Hepatocyte (in vitro differentiated cells): ENCODE results near the gene AMPH. TPM values are rescaled to one million over a fixed set of nuclear protein-coding genes. Genes with fewer than 3 reads are reported as not detected.
A peak's percentile ranks its signal among the peaks of the same experiment; 100 is the strongest.

Source experiments
- DNase-seq: peaks from one replicate; pipeline ENCODE4 v3.0.0-alpha.2; 2016; ENCODE audit warnings: low spot score
- H2AFZ ChIP-seq: fragments of 200-600 bp; sonication (generic); 2 replicates; pipeline ENCODE4 v1.6.0; 2016; ENCODE audit warnings: antibody characterized with exemption, mild to moderate bottlenecking
- H3K27ac ChIP-seq: fragments of 200-600 bp; sonication (generic); 2 replicates; pipeline ENCODE4 v1.5.1; 2016; ENCODE audit warnings: mild to moderate bottlenecking
- H3K27me3 ChIP-seq: fragments of 200-600 bp; sonication (generic); 2 replicates; pipeline ENCODE4 v1.6.1; 2016
- H3K36me3 ChIP-seq: fragments of 200-600 bp; sonication (generic); replicated peaks from 2 replicates; pipeline ENCODE4 v1.5.1; 2016; ENCODE audit warnings: low read depth; ENCODE audit not compliant: insufficient read depth
- H3K4me1 ChIP-seq: fragments of 200-600 bp; sonication (generic); 2 replicates; pipeline ENCODE4 v1.5.1; 2016; ENCODE audit warnings: mild to moderate bottlenecking, moderate library complexity; ENCODE audit not compliant: insufficient read depth
- H3K4me2 ChIP-seq: fragments of 200-600 bp; sonication (generic); 2 replicates; pipeline ENCODE4 v1.6.0; 2016
- H3K4me3 ChIP-seq: fragments of 200-600 bp; sonication (generic); 2 replicates; pipeline ENCODE4 v1.5.1; 2016; ENCODE audit warnings: mild to moderate bottlenecking
- H3K79me2 ChIP-seq: fragments of 200-600 bp; sonication (generic); 2 replicates; pipeline ENCODE4 v1.6.0; 2017; ENCODE audit warnings: mild to moderate bottlenecking
- H3K9me2 ChIP-seq: fragments of 200-600 bp; sonication (generic); replicated peaks from 2 replicates; pipeline ENCODE4 v1.6.0; 2017; ENCODE audit warnings: mild to moderate bottlenecking; ENCODE audit not compliant: insufficient read depth
- H3K9me3 ChIP-seq: fragments of 200-600 bp; sonication (generic); 2 replicates; pipeline ENCODE4 v1.5.1; 2016; ENCODE audit warnings: low read depth, mild to moderate bottlenecking
- H4K20me1 ChIP-seq: fragments of 200-600 bp; sonication (generic); 2 replicates; pipeline ENCODE4 v1.6.0; 2016; ENCODE audit warnings: mild to moderate bottlenecking; ENCODE audit not compliant: insufficient read depth, poor library complexity, severe bottlenecking
- CTCF ChIP-seq: fragments of 200-600 bp; sonication (generic); IDR thresholded peaks from 2 replicates; pipeline ENCODE4 v1.5.1; 2016; ENCODE audit warnings: antibody characterized with exemption, mild to moderate bottlenecking; ENCODE audit not compliant: poor library complexity
- EZH2 ChIP-seq: fragments of 200-600 bp; sonication (generic); IDR thresholded peaks from 2 replicates; pipeline ENCODE4 v1.6.1; 2016; ENCODE audit warnings: antibody characterized with exemption, mild to moderate bottlenecking, borderline replicate concordance
- EZH2phosphoT487 ChIP-seq: fragments of 200-600 bp; sonication (generic); IDR thresholded peaks from one replicate; pipeline ENCODE4 v1.6.1; 2018; ENCODE audit warnings: antibody characterized with exemption, mild to moderate bottlenecking, low read depth, moderate library complexity; ENCODE audit not compliant: unreplicated experiment, severe bottlenecking
- WGBS: methylation state at CpG from one replicate; pipeline ENCODE4 v1.1.6; 2016; ENCODE audit warnings: low lambda C conversion rate; ENCODE audit errors: missing lambda C conversion rate; 5-methylcytosine and 5-hydroxymethylcytosine counted together
- polyA plus RNA-seq: library from polyadenylated mRNA; unstranded; fragments of >200 nt; fragmentation: Nextera tagmentation; extraction: Ambion mirVana; gene quantifications from 2 replicates; pipeline ENCODE4 v1.2.1, GENCODE V29; 2016
- total RNA-seq: library from RNA; depleted of rRNA; stranded (reverse); fragments of >200 nt; gene quantifications from 2 replicates; pipeline ENCODE4 v1.2.3, GENCODE V29; 2014

Gene AMPH
- total and polyA plus RNA-seq, 2 experiments from 2014 or later: 2.0 to 2.8 TPM

GRCh38 chr7:38660427-38661099, 29.4 kb upstream of the AMPH start:
- Histone ChIP-seq H2AFZ (no peak overlapping the region), H4K20me1 (no peaks in the 10 kb centered on the region), H3K4me2 (no peak overlapping the region), H3K9me3 (no peaks in the 10 kb centered on the region), H3K4me3 (no peak overlapping the region), H3K79me2 (no peaks in the 10 kb centered on the region), H3K36me3 (no peaks in the 10 kb centered on the region), H3K27me3 (no peaks in the 10 kb centered on the region), H3K27ac (no peak overlapping the region), H3K9me2 (no peaks in the 10 kb centered on the region), H3K4me1 (no peaks in the 10 kb centered on the region)
- WGBS: 42% methylated on average over 6 of the region's 6 CpGs
- peak; percentile 37 for DNase-seq
- TF ChIP-seq CTCF: peak; percentile 46
- TF ChIP-seq EZH2phosphoT487: no peak
- no peak for TF ChIP-seq EZH2

GRCh38 chr7:38659931-38660330, 28.8 kb upstream of the AMPH start:
- DNase-seq: no peak
- no peak overlapping the region for H3K4me2 ChIP-seq
- no peaks in the 10 kb centered on the region for H4K20me1 ChIP-seq
- H3K27me3 ChIP-seq: no peaks in the 10 kb centered on the region
- H3K4me3 ChIP-seq: no peak overlapping the region
- 96% methylated on average over 6 of the region's 6 CpGs for WGBS
- no peaks in the 10 kb centered on the region for H3K79me2 ChIP-seq
- TF ChIP-seq EZH2 (no peak), EZH2phosphoT487 (no peak), CTCF (no peak)
- no peaks in the 10 kb centered on the region for H3K36me3 ChIP-seq
- H3K9me2 ChIP-seq: no peaks in the 10 kb centered on the region
- no peak overlapping the region for H2AFZ ChIP-seq
- H3K4me1 ChIP-seq: no peaks in the 10 kb centered on the region
- no peaks in the 10 kb centered on the region for H3K9me3 ChIP-seq
- no peak overlapping the region for H3K27ac ChIP-seq

- no peaks in the 10 kb centered on the region for H3K4me1 ChIP-seq
- H2AFZ ChIP-seq: no peak overlapping the region
- H3K27ac ChIP-seq: no peak overlapping the region
- no peak for DNase-seq
- no peaks in the 10 kb centered on the region for H3K9me2 ChIP-seq
- no peaks in the 10 kb centered on the region for H3K79me2 ChIP-seq
- H3K27me3 ChIP-seq: no peaks in the 10 kb centered on the region
- H4K20me1 ChIP-seq: no peaks in the 10 kb centered on the region
- H3K4me2 ChIP-seq: no peak overlapping the region
- H3K9me3 ChIP-seq: no peaks in the 10 kb centered on the region
- no peaks in the 10 kb centered on the region for H3K36me3 ChIP-seq
- TF ChIP-seq CTCF (no peak), EZH2phosphoT487 (no peak), EZH2 (no peak)
- 91% methylated on average over 2 of the region's 2 CpGs for WGBS
- no peak overlapping the region for H3K4me3 ChIP-seq
Observed at GRCh38 chr7:38658921-38659320, 27.7 kb upstream of the AMPH start.
